HG02840 (cell line): ENCODE data around the gene RFLNA.

Experiments
- ATAC-seq: cut with Tn5 transposase; IDR thresholded peaks from one replicate; pipeline ENCODE4 v1.9.1; 2021; ENCODE audit warnings: mild to moderate bottlenecking, moderate library complexity, moderate number of reproducible peaks; ENCODE audit not compliant: unreplicated experiment, low FRiP score

Gene RFLNA

GRCh38 chr12:124294780-124295341 lies at the start of gene RFLNA:
Gene RFLNA, plus strand, starts transcription at chr12:124295093. Its CDS starts 337 bp downstream, at chr12:124295430.
- ATAC-seq = no peak

- ATAC-seq = no peak
These were observed 47.6 kb upstream of the RFLNA start for GRCh38 chr12:124247331-124247730.

GRCh38 chr12:124248941-124249825 lies 45.7 kb upstream of the RFLNA start:
- ATAC-seq = no peak

- ATAC-seq = no peak
These were observed 43.7 kb upstream of the RFLNA start for GRCh38 chr12:124251186-124251585.

- no peak for ATAC-seq
These were observed 41.9 kb upstream of the RFLNA start for GRCh38 chr12:124252964-124253363.

GRCh38 chr12:124254126-124254525 lies 40.8 kb upstream of the RFLNA start:
- no peak for ATAC-seq

GRCh38 chr12:124259154-124260066 lies 35.5 kb upstream of the RFLNA start:
- ATAC-seq = no peak

GRCh38 chr12:124261885-124262284 lies 33.0 kb upstream of the RFLNA start:
- ATAC-seq = no peak

- no peak for ATAC-seq
These were observed 30.7 kb upstream of the RFLNA start for GRCh38 chr12:124264089-124264795.

GRCh38 chr12:124264879-124265278 lies 30.0 kb upstream of the RFLNA start:
- ATAC-seq = no peak

GRCh38 chr12:124267205-124267778 lies 27.6 kb upstream of the RFLNA start:
- ATAC-seq = no peak

- ATAC-seq = no peak
These were observed 24.2 kb upstream of the RFLNA start for GRCh38 chr12:124270671-124271070.

GRCh38 chr12:124273630-124274029 lies 21.3 kb upstream of the RFLNA start:
- ATAC-seq = no peak

GRCh38 chr12:124276337-124276736 lies 18.6 kb upstream of the RFLNA start:
- no peak for ATAC-seq

- no peak for ATAC-seq
These were observed 17.3 kb upstream of the RFLNA start for GRCh38 chr12:124277394-124278241.

- ATAC-seq = no peak
These were observed 16.3 kb upstream of the RFLNA start for GRCh38 chr12:124278389-124279101.

GRCh38 chr12:124279315-124279714 lies 15.6 kb upstream of the RFLNA start:
- ATAC-seq = no peak

GRCh38 chr12:124279846-124280360 lies 15.0 kb upstream of the RFLNA start:
- ATAC-seq = no peak
